Immature natural killer cell (primary cell): ENCODE results near the gene TMEM181. TPM values are rescaled to one million over a fixed set of nuclear protein-coding genes. Genes with fewer than 3 reads are reported as not detected.
A peak's percentile ranks its signal among the peaks of the same experiment; 100 is the strongest.
"Not testable (repeated sequence)": the region's sequence is repeated elsewhere in the genome, so short reads cannot be mapped to it uniquely, and the experiment has no call there.

Experiments
- DNase-seq, 3 donors: peaks; one replicate each; pipeline ENCODE4 v3.0.0; 2022; ENCODE audit warnings: mixed read lengths in 1 of 3
- H3K27ac Mint-ChIP-seq, 6 donors: one replicate each; pipeline ENCODE4 v1.8.0; 2020; ENCODE audit warnings: mixed read lengths in 6 of 6, mild to moderate bottlenecking in 5 of 6, inconsistent platforms in 4 of 6, moderate library complexity in 3 of 6
- H3K27me3 Mint-ChIP-seq, 3 donors: one replicate each; pipeline ENCODE4 v1.8.0; 2020 to 2021; ENCODE audit warnings: low read depth in 3 of 3, mild to moderate bottlenecking in 3 of 3, mixed read lengths in 3 of 3, moderate library complexity in 3 of 3, inconsistent platforms in 1 of 3
- H3K36me3 Mint-ChIP-seq, 3 donors: one replicate each; pipeline ENCODE4 v1.8.0; 2020; ENCODE audit warnings: mixed read lengths in 3 of 3, inconsistent platforms in 2 of 3, mild to moderate bottlenecking in 2 of 3
- H3K4me1 Mint-ChIP-seq, 2 donors: one replicate each; pipeline ENCODE4 v1.8.0; 2020; ENCODE audit warnings: inconsistent platforms in 2 of 2, mild to moderate bottlenecking in 2 of 2, mixed read lengths in 2 of 2, moderate library complexity in 1 of 2
- H3K4me3 Mint-ChIP-seq, 5 donors: one replicate each; pipeline ENCODE4 v1.8.0; 2020; ENCODE audit warnings: mild to moderate bottlenecking in 5 of 5, mixed read lengths in 5 of 5, inconsistent platforms in 3 of 5, moderate library complexity in 3 of 5
- H3K9me3 Mint-ChIP-seq, 6 donors: one replicate each; pipeline ENCODE4 v1.8.0; 2020; ENCODE audit warnings: mild to moderate bottlenecking in 6 of 6, mixed read lengths in 6 of 6, inconsistent platforms in 4 of 6, moderate library complexity in 3 of 6
- polyA plus RNA-seq, 3 donors: library from polyadenylated mRNA; unstranded; fragments of 300-500 nt; fragmentation: Illumina TruSeq; gene quantifications; one replicate each; pipeline ENCODE4 v1.2.3, GENCODE V29; 2021

TMEM181 gene
- polyA plus RNA-seq, 3 donors from 2014 or later: 4.3 to 14.8 (median 10.1) TPM

DNA sequence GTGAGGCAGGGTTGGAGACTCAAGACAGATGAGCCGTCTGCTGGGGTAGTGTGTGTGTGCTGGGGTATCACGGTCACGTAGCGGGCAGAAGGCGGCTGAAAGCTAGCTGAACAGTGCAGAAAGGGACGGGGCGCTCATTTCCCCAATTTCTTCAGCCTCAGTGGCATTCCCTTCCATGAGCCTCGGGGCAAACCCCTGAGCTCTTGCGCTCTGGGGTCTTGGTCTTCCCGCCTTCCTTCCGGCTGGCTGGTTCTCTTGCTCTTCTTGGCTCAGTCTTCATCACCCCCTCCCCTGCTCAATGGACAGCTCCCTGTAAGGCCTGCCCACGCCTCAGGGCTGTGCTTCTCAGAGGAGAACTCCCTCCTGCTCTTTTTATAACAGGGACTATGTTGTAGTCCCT is 15.5 kb upstream of the TMEM181 start:
- Mint-ChIP-seq H3K27ac (no peak overlapping the region), H3K4me3 (no peak overlapping the region)

DNA sequence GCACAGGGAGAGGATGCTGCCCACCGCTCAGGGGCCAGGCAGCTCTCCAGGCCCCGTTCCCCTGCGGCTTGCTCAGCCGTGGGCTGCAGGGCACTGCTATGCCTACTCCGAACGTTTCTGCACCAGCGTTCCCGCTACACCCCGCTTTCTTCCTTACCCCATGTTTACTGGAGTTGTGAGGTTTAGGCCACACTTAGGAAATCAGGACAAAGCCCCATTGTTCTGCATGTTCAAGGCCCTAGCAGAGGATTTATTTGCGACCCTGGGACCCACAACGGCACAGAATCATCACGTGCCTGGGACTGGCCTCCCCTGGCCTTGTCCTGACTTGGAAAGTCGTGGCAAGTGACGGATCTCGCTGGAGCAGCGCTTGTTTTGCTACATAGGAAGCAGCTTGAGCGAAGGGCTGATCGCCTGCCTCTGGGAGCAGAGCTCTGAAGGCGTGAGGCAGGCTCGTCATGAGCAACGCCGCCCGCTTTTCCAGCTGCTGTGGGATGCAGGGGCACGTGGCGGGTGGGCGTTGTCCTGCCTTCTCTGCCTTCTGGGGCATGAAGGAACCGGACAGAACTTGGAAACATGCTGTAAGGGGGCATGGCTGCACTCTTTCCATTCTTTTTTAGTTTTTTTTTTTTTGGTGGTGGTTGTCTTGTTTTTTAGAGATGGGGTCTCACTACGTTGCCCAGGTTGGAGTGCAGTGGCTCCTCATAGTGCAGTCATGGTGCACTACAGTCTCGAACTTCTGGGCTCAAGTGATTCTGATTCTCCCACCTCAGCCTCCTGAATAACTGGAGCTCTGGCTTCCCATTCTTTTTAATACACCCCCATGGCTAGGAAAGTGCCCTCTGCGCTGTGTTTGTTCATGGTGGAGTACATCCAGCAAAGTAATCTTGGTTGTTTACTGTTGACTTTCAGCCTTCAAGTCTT is 14.6 kb upstream of the TMEM181 start:
- no peak overlapping the region for H3K27ac Mint-ChIP-seq

More for the DNA sequence above, 15.5 kb upstream of the TMEM181 start:
- Mint-ChIP-seq H3K9me3 (no peaks in the 10 kb centered on the region), H3K36me3 (peaks cover 0 to 3% (median 0%) of the 10 kb centered on the region in 3 donors), H3K27me3 (peaks cover 10 to 20% (median 16%) of the 10 kb centered on the region in 3 donors), H3K4me1 (no peaks in the 10 kb centered on the region)
- no peak for DNase-seq

GRCh38 chr6:158548418-158549161 is 11.3 kb upstream of the TMEM181 start:
- H3K36me3 Mint-ChIP-seq: peaks cover 0 to 3% (median 0%) of the 10 kb centered on the region in 3 donors
- peaks cover 3 to 11% (median 9%) of the 10 kb centered on the region in 3 donors for H3K27me3 Mint-ChIP-seq
- H3K9me3 Mint-ChIP-seq: no peaks in the 10 kb centered on the region
- no peak for DNase-seq
- H3K4me3 Mint-ChIP-seq: no peak overlapping the region
- no peaks in the 10 kb centered on the region for H3K4me1 Mint-ChIP-seq
- no peak overlapping the region for H3K27ac Mint-ChIP-seq

More for the DNA sequence above, 14.6 kb upstream of the TMEM181 start:
- H3K36me3 Mint-ChIP-seq: no peaks in the 10 kb centered on the region
- no peak overlapping the region for H3K4me3 Mint-ChIP-seq
- DNase-seq: no peak
- peaks cover 7 to 17% (median 12%) of the 10 kb centered on the region in 3 donors for H3K27me3 Mint-ChIP-seq
- no peaks in the 10 kb centered on the region for H3K9me3 Mint-ChIP-seq
- no peaks in the 10 kb centered on the region for H3K4me1 Mint-ChIP-seq

GRCh38 chr6:158552055-158552795 is 7.7 kb upstream of the TMEM181 start:
- DNase-seq: no peak
- H3K27ac Mint-ChIP-seq: no peak overlapping the region

DNA sequence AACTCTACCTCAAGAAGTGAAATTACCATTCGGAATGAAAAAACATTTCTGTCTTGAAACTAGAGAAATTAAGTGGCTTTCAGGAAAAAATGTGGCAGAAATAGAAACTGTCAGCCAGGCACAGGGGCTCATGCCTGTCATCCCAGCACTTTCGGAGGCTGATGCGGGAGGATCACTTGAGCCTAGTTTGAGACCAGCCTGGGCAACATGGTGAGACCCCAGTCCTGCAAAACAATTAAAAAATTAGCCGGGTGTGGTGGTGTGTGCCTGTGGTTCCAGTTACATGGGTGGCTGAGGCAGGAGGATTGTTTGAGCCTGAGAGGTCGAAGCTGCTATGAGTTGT is 7.1 kb upstream of the TMEM181 start:
- H3K4me1 Mint-ChIP-seq: no peaks in the 10 kb centered on the region

More at GRCh38 chr6:158552055-158552795, 7.7 kb upstream of the TMEM181 start:
- no peaks in the 10 kb centered on the region for H3K4me1 Mint-ChIP-seq
- H3K27me3 Mint-ChIP-seq: peaks cover 0 to 13% (median 5%) of the 10 kb centered on the region in 3 donors
- no peaks in the 10 kb centered on the region for H3K9me3 Mint-ChIP-seq
- H3K4me3 Mint-ChIP-seq: no peak overlapping the region
- peaks cover 0 to 3% (median 0%) of the 10 kb centered on the region in 3 donors for H3K36me3 Mint-ChIP-seq

DNA sequence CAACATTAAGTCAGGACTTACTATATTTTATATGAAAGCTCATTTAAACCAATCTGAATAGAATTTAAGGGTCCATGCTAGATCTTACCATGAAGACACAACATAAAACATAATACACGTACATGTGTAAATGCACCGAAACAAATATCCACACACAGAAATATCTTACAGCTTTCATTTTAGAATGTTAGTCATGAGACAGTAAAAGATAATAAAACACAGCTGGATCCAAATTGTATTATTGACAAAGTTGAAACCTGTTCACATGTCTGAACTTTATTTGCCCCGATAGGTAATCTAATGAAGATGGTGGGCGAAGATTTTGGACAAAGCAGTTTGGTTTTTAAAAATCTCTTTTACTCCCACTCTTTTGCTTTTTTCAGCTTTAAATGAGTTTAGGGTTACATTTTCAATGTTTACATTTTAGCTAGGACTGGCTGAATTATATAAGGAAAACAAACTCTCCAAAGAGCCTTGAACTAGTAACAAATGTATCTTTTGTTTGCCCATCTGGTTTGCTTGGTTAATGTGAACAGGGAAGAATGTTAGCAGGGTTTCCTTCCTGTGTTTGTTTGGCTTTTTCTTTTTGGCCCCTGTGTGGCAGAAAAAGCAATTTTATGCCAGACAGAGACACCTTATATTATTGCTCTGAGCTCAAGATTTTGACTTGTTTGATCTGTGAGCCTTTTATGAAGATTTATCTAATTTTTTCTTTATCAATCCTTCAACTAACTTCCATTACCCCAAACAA is 5.1 kb upstream of the TMEM181 start:
- no peak for DNase-seq
- peaks cover 9% of the 10 kb centered on the region in 2 donors for H3K4me1 Mint-ChIP-seq
- H3K36me3 Mint-ChIP-seq: peaks cover 0 to 3% (median 0%) of the 10 kb centered on the region in 3 donors
- no peak overlapping the region for H3K27ac Mint-ChIP-seq
- H3K9me3 Mint-ChIP-seq: no peaks in the 10 kb centered on the region
- H3K4me3 Mint-ChIP-seq: no peak overlapping the region
- peaks cover 5 to 12% (median 9%) of the 10 kb centered on the region in 3 donors for H3K27me3 Mint-ChIP-seq

More for the DNA sequence above, 7.1 kb upstream of the TMEM181 start:
- H3K27ac Mint-ChIP-seq: no peak overlapping the region
- peaks cover 0 to 3% (median 0%) of the 10 kb centered on the region in 3 donors for H3K36me3 Mint-ChIP-seq
- H3K9me3 Mint-ChIP-seq: no peaks in the 10 kb centered on the region
- no peak for DNase-seq
- H3K27me3 Mint-ChIP-seq: peaks cover 0 to 13% (median 5%) of the 10 kb centered on the region in 3 donors
- H3K4me3 Mint-ChIP-seq: no peak overlapping the region

GRCh38 chr6:158556113-158556512 is 3.8 kb upstream of the TMEM181 start:
- H3K27ac Mint-ChIP-seq: no peak overlapping the region
- H3K4me3 Mint-ChIP-seq: no peak overlapping the region
- H3K36me3 Mint-ChIP-seq: peaks cover 0 to 3% (median 0%) of the 10 kb centered on the region in 3 donors
- peaks cover 8 to 17% (median 16%) of the 10 kb centered on the region in 3 donors for H3K27me3 Mint-ChIP-seq
- peaks cover 14 to 16% of the 10 kb centered on the region in 2 donors for H3K4me1 Mint-ChIP-seq
- no peak for DNase-seq
- H3K9me3 Mint-ChIP-seq: no peaks in the 10 kb centered on the region

DNA sequence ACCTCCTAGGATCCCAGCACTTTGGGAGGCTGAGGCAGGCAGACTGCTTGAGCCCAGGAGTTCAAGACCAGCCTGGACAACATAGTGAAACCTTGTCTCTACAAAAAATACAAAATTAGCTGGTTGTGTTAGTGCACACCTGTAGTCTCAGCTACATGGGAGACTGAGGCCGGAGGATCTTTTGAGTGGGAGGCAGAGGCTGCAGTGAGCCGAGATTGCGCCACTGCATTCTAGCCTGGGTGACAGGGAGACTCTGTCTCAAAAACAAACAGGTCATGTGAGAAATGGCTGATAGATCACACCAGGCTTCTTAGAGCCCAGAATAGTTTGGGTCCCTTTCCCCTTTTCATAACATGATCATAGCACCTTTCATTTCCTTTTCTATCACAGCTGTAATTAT is 2.8 kb upstream of the TMEM181 start:
- DNase-seq, H3K36me3 Mint-ChIP-seq, H3K4me3 Mint-ChIP-seq, H3K9me3 Mint-ChIP-seq, H3K27ac Mint-ChIP-seq: not testable (repeated sequence)
- Mint-ChIP-seq H3K27me3 (peaks cover 8 to 24% (median 17%) of the 10 kb centered on the region in 3 donors), H3K4me1 (peaks cover 24 to 25% of the 10 kb centered on the region in 2 donors)

GRCh38 chr6:158557927-158558326 is 2.0 kb upstream of the TMEM181 start:
- DNase-seq: no peak
- peaks cover 8 to 24% (median 17%) of the 10 kb centered on the region in 3 donors for H3K27me3 Mint-ChIP-seq
- peaks cover 32 to 34% of the 10 kb centered on the region in 2 donors for H3K4me1 Mint-ChIP-seq
- no peaks in the 10 kb centered on the region for H3K9me3 Mint-ChIP-seq
- peak overlapping the region in 4 of 5 donors; percentile 5 to 45 (median 21) for H3K4me3 Mint-ChIP-seq
- H3K27ac Mint-ChIP-seq: peak overlapping the region in 1 of 6 donors; percentile 40
- peaks cover 0 to 3% (median 0%) of the 10 kb centered on the region in 3 donors for H3K36me3 Mint-ChIP-seq

DNA sequence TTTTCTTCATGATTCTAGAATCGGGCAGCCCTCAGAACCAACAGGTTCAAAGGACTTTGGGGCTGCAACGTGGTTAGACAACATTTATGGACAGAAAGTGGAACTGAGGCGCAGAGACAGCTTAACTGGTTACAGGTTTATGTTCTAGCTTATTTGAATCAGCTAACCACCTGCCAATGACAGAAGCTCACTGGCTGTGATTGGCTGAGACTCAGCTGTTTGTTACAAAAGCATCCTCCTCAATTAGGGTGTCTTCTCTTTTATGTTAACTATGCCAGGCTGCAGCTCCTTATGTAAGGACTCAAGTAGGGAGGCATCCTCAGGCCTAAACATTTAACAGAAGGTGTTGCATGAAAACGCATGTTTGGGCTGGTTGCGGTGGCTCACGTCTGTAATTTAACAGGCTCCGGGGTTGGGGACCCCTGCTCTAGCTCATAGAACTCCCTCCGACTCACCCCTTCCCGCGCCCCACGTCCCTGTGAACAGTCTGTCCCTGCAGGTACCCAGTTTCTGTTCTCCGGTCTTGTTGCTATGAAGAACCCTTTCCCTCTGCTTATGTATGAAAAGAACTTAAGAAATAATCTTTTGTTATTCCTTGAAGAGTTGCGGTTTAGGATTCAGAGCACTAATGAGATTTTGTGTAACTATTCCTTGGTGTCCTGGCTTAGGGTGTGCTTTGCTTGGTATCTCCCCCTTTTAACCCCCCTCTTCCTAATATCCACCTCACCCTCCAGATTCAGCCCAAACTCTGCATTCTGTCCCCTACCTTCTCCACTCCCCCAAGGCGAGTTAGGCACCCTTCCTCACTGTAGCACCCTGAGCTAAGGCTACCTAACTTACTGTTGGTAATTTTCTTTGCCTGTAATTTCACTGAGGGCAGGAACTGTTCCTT is 1.2 kb upstream of the TMEM181 start:
- DNase-seq: no peak
- Mint-ChIP-seq H3K9me3 (no peaks in the 10 kb centered on the region), H3K27me3 (peaks cover 8 to 24% (median 17%) of the 10 kb centered on the region in 3 donors)

GRCh38 chr6:158559338-158559894 is 475 bp upstream of the TMEM181 start:
- Mint-ChIP-seq H3K36me3 (peaks cover 0 to 3% (median 0%) of the 10 kb centered on the region in 3 donors), H3K27me3 (peaks cover 8 to 24% (median 17%) of the 10 kb centered on the region in 3 donors), H3K27ac (peak overlapping the region; percentile 69 to 92 (median 80)), H3K4me1 (peaks cover 43 to 46% of the 10 kb centered on the region in 2 donors), H3K4me3 (peak overlapping the region; percentile 75 to 97 (median 80)), H3K9me3 (no peaks in the 10 kb centered on the region)
- no peak for DNase-seq

More for the DNA sequence above, 1.2 kb upstream of the TMEM181 start:
- peaks cover 0 to 3% (median 0%) of the 10 kb centered on the region in 3 donors for H3K36me3 Mint-ChIP-seq
- peak overlapping the region; percentile 75 to 97 (median 80) for H3K4me3 Mint-ChIP-seq
- peak overlapping the region; percentile 69 to 92 (median 80) for H3K27ac Mint-ChIP-seq
- H3K4me1 Mint-ChIP-seq: peaks cover 36 to 38% of the 10 kb centered on the region in 2 donors
